ENCODE measurements around the gene TRIB2.

Gene TRIB2

DNA sequence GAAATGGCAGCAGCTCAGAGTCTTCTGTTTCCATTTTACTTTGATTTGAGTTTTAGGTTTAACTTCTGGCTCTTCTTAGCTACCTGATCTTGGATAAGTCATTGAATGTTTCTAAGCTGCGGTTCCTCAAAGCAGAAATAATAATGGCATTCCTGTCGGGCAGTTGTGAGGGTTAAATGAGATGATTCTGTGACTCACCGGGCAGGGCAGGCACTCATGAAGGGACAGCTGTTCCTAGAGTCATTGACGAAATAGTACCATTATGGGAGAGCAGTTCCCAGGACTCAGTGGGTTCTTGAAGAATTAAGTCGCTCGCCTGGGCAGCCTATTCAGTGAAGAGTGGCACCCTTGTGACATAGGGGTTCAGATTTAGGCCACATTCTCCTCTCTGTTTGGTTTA, 10.3 kb downstream of the TRIB2 start:
- H3K27ac ChIP-seq (ENCODE audit: insufficient read depth, low read depth, low read length, poor library complexity, severe bottlenecking), result no peak overlapping the region
- H3K36me3 ChIP-seq (ENCODE audit: control insufficient read depth, insufficient read depth, low read length), result peaks cover 72% of the 10 kb centered on the region
- peaks cover 19% of the 10 kb centered on the region for H3K4me1 ChIP-seq (ENCODE audit: control insufficient read depth, insufficient read depth, low read length)
- WGBS, 2 experiments, result 96 to 98% methylated on average over 6 of the region's 6 CpGs
- H3K9me3 ChIP-seq (ENCODE audit: control insufficient read depth, low read length), result no peaks in the 10 kb centered on the region
- H3K4me3 ChIP-seq (ENCODE audit: insufficient read depth, low read depth, low read length), result no peak overlapping the region
- H3K27me3 ChIP-seq (ENCODE audit: control insufficient read depth, insufficient read depth, low read length, poor library complexity, severe bottlenecking), result no peaks in the 10 kb centered on the region

DNA sequence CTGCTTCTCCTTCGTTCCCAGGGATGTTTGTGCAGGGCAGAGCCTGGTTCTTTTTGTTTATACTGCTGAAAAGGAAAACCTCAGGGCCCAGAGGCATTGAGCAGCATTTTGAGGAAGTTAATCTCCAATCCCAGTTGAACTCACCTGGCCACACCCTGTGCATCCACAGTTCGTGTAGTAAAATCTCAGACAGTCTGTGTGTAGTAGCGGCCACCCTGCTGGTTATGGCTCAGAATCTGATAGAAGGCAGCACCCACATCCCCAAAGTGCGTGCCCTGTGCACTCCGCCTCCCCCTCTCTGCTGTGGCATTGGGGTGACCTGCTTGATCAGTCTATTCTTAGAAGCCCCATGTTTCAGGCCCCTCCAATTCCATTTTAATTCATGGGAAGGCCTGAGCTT, 10.9 kb downstream of the TRIB2 start:
- Histone ChIP-seq H3K4me1 (ENCODE audit: control insufficient read depth, insufficient read depth, low read length) (peaks cover 14% of the 10 kb centered on the region), H3K36me3 (ENCODE audit: control insufficient read depth, insufficient read depth, low read length) (peaks cover 72% of the 10 kb centered on the region), H3K9me3 (ENCODE audit: control insufficient read depth, low read length) (no peaks in the 10 kb centered on the region), H3K4me3 (ENCODE audit: insufficient read depth, low read depth, low read length) (no peak overlapping the region), H3K27ac (ENCODE audit: insufficient read depth, low read depth, low read length, poor library complexity, severe bottlenecking) (no peak overlapping the region), H3K27me3 (ENCODE audit: control insufficient read depth, insufficient read depth, low read length, poor library complexity, severe bottlenecking) (no peaks in the 10 kb centered on the region)
- 95 to 96% methylated on average over 5 of the region's 5 CpGs for WGBS, 2 experiments

DNA sequence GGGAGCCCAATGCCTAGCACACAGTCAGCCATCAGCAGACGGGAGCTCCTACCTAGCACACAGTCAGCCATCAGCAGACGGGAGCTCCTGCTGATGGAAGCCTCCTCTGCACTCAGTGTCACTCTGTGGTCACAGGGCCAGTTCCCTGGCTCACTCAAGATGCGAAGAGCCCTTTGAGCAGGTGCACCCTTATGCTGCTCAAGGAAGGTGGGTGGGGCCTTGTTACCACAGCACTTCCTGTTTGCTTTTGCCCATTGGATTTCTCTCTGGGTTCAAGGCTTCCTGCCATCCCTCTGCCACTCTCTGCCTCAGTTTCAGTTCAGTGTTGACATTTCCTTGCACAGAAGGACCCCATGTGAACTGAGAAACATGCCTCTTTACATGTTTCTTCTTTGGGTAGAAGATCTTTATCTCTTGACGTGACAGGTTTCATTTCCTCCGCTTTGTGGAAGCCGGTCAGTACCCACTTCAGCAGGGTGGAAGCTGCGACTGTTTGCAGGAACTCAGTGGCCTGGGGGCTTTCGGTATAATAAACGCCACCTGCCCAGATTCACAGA, 11.6 kb downstream of the TRIB2 start:
- no peak overlapping the region for H3K27ac ChIP-seq (ENCODE audit: insufficient read depth, low read depth, low read length, poor library complexity, severe bottlenecking)
- peaks cover 14% of the 10 kb centered on the region for H3K4me1 ChIP-seq (ENCODE audit: control insufficient read depth, insufficient read depth, low read length)
- peaks cover 72% of the 10 kb centered on the region for H3K36me3 ChIP-seq (ENCODE audit: control insufficient read depth, insufficient read depth, low read length)
- H3K9me3 ChIP-seq (ENCODE audit: control insufficient read depth, low read length), result no peaks in the 10 kb centered on the region
- WGBS, 2 experiments, result 91 to 96% methylated on average over 9 of the region's 9 CpGs
- H3K4me3 ChIP-seq (ENCODE audit: insufficient read depth, low read depth, low read length), result no peak overlapping the region
- H3K27me3 ChIP-seq (ENCODE audit: control insufficient read depth, insufficient read depth, low read length, poor library complexity, severe bottlenecking), result no peaks in the 10 kb centered on the region

DNA sequence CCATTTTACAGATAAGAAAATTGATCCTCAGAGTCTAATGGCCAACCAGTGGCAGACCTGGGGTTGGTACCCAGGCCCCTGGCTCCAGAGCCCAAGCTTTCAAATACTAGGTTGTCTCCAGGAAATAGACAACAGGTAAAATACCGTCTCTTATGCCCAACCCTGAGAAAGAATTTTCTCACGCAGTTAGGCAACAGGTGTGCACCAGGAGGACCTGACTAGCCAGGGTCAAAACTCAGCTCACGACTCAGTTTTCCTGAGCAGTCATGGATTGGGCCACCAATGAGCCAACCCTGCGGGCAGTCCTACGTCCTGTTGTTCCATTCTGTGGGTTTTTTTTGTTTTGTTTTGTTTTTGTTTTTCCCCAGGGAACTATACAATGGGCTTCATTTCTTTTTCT, 13.5 kb downstream of the TRIB2 start:
- 87 to 91% methylated on average over 4 to 5 of the region's 5 CpGs for WGBS, 2 experiments
- H3K36me3 ChIP-seq (ENCODE audit: control insufficient read depth, insufficient read depth, low read length), result peaks cover 57% of the 10 kb centered on the region

DNA sequence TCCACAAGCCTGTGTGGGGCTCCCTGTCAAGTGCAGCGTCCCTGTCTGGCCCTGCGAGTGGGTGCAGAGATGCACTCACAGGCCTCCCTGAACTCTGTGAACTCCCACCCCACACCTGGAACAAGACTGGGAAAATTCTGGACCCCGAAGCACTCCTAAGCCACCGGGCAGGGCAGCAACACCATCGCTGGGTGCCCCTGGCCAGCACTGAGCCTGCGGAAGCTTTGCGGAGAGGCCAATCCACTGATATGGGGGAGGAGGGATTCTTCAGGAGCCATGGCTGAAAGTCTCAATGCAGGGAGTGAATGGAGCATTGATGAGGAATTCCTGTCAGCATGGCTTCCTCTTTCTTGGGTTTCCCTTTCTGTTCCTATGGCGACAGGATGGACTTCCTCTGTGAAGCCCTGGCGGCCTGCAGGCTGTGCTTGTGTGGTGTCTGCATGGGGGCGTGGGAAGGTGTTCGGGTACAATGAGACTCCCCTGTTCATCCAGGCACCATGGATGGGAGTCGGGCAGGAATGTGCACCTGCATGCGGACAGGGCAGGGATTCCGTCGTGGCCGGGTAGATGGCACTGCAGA, 15.1 kb downstream of the TRIB2 start:
- no peak overlapping the region for H3K4me3 ChIP-seq (ENCODE audit: insufficient read depth, low read depth, low read length)
- no peak overlapping the region for H3K27ac ChIP-seq (ENCODE audit: insufficient read depth, low read depth, low read length, poor library complexity, severe bottlenecking)
- no peaks in the 10 kb centered on the region for H3K9me3 ChIP-seq (ENCODE audit: control insufficient read depth, low read length)
- H3K27me3 ChIP-seq (ENCODE audit: control insufficient read depth, insufficient read depth, low read length, poor library complexity, severe bottlenecking), result no peaks in the 10 kb centered on the region
- H3K36me3 ChIP-seq (ENCODE audit: control insufficient read depth, insufficient read depth, low read length), result peaks cover 43% of the 10 kb centered on the region
- 92 to 94% methylated on average over 15 to 16 of the region's 16 CpGs for WGBS, 2 experiments
- H3K4me1 ChIP-seq (ENCODE audit: control insufficient read depth, insufficient read depth, low read length), result peaks cover 14% of the 10 kb centered on the region

More for the DNA sequence above, 13.5 kb downstream of the TRIB2 start:
- H3K4me1 ChIP-seq (ENCODE audit: control insufficient read depth, insufficient read depth, low read length), result peaks cover 14% of the 10 kb centered on the region
- no peaks in the 10 kb centered on the region for H3K27me3 ChIP-seq (ENCODE audit: control insufficient read depth, insufficient read depth, low read length, poor library complexity, severe bottlenecking)
- no peaks in the 10 kb centered on the region for H3K9me3 ChIP-seq (ENCODE audit: control insufficient read depth, low read length)
- no peak overlapping the region for H3K4me3 ChIP-seq (ENCODE audit: insufficient read depth, low read depth, low read length)
- no peak overlapping the region for H3K27ac ChIP-seq (ENCODE audit: insufficient read depth, low read depth, low read length, poor library complexity, severe bottlenecking)

DNA sequence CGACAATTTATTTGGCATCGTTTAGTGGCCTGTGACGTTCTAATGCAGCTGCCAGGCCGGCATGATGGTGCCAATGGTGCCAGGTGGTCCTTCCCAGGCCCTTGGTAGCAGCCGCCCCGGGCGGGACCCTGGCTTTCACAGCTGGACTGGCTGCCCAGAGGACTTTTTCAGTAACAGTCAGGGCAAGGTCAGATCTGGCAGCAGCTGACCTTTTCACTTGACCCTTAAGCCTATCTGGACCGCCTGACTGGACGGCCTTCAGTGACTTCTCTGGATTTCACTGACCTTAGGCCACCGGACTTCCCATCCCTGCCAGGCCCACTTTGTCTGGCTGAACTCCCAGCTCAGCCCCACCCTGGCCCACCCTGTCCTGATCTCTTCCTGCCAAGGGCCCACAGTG, 15.9 kb downstream of the TRIB2 start:
- Histone ChIP-seq H3K4me3 (ENCODE audit: insufficient read depth, low read depth, low read length) (no peak overlapping the region), H3K27ac (ENCODE audit: insufficient read depth, low read depth, low read length, poor library complexity, severe bottlenecking) (no peak overlapping the region), H3K9me3 (ENCODE audit: control insufficient read depth, low read length) (no peaks in the 10 kb centered on the region), H3K4me1 (ENCODE audit: control insufficient read depth, insufficient read depth, low read length) (peaks cover 14% of the 10 kb centered on the region), H3K27me3 (ENCODE audit: control insufficient read depth, insufficient read depth, low read length, poor library complexity, severe bottlenecking) (no peaks in the 10 kb centered on the region), H3K36me3 (ENCODE audit: control insufficient read depth, insufficient read depth, low read length) (peaks cover 35% of the 10 kb centered on the region)
- 94 to 96% methylated on average over 10 of the region's 10 CpGs for WGBS, 2 experiments

DNA sequence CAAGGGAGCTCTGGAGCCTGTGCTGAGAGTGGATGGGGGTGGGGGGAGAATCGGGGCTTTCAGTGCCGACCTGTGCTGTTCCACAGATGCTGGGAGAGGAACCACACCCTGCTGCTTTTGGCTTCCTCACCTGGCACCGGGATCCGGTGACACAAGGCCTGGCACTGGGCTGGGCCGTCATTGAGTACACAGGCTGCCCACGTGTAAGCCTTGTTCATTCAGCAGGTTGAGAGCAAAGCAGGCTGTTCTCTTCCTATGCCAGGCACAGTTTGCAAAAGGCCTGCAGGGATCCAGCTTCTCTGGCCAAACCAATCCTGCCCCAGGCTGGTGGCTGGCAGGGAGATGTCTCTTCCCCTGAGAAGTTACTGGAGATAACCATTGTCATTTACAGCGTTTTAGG, 17.1 kb downstream of the TRIB2 start:
- Histone ChIP-seq H3K27ac (ENCODE audit: insufficient read depth, low read depth, low read length, poor library complexity, severe bottlenecking) (no peak overlapping the region), H3K27me3 (ENCODE audit: control insufficient read depth, insufficient read depth, low read length, poor library complexity, severe bottlenecking) (no peaks in the 10 kb centered on the region), H3K36me3 (ENCODE audit: control insufficient read depth, insufficient read depth, low read length) (peaks cover 24% of the 10 kb centered on the region), H3K4me1 (ENCODE audit: control insufficient read depth, insufficient read depth, low read length) (peaks cover 14% of the 10 kb centered on the region), H3K9me3 (ENCODE audit: control insufficient read depth, low read length) (no peaks in the 10 kb centered on the region), H3K4me3 (ENCODE audit: insufficient read depth, low read depth, low read length) (no peak overlapping the region)
- WGBS, 2 experiments, result 93 to 95% methylated on average over 7 of the region's 7 CpGs

DNA sequence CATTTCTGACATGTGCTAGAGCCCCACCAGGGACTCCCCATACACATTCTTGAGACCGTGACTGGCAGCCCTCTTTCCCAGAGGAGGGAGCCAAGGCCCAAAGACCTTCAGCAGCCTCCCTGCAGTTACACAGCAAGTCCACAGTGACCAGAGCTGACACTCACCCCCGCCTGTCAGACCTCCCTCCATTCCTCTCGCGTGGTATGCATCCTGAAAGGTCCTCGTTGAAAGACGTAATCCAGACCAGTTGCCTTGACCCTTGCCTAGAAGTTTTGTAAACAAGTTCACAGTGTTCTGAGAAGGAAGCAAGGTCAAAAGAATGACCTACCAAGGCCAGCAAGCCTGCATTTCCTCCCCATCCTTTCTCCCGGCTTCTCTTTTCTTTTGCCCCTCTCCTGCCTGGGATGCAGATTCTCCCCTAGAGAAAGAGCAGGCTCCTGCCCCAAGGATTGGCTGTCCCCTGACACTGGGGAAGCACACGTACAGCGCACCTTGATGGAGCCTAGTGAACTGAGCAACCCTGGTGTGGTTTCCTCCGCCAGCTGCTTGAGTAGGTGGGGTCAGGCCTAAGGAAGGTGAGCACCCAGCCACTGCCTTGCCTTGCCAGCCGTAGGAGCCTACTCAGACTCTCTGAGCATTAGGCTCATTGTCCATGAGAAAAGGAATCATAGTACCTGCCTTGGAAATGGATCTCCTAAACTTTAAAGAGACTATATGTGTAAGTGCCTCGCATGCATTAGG, 18.3 kb downstream of the TRIB2 start:
- Histone ChIP-seq H3K4me3 (ENCODE audit: insufficient read depth, low read depth, low read length) (no peak overlapping the region), H3K27ac (ENCODE audit: insufficient read depth, low read depth, low read length, poor library complexity, severe bottlenecking) (no peak overlapping the region), H3K9me3 (ENCODE audit: control insufficient read depth, low read length) (no peaks in the 10 kb centered on the region), H3K27me3 (ENCODE audit: control insufficient read depth, insufficient read depth, low read length, poor library complexity, severe bottlenecking) (no peaks in the 10 kb centered on the region), H3K4me1 (ENCODE audit: control insufficient read depth, insufficient read depth, low read length) (peaks cover 13% of the 10 kb centered on the region), H3K36me3 (ENCODE audit: control insufficient read depth, insufficient read depth, low read length) (peaks cover 11% of the 10 kb centered on the region)
- WGBS, 2 experiments, result 90 to 94% methylated on average over 12 of the region's 12 CpGs

DNA sequence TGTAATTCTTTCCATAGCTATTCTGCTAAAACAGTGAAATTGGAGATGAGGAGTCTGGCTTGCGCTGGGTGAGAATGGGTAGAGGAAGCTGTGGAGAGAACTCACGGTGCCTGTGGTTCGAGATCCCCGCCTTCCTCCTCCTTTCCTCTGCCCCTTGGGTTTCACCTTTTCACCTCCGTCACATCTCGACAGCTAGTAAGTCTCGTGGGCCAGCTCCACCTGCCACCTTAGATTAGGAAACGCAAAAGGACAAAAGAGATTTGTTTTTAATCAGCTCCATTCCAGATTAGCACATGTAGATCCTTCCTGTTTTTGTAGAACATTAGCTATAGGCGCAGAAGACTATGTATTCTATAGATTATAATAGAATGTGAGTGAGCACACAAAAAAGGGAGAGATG, 20.6 kb downstream of the TRIB2 start:
- Histone ChIP-seq H3K36me3 (ENCODE audit: control insufficient read depth, insufficient read depth, low read length) (peaks cover 24% of the 10 kb centered on the region), H3K4me3 (ENCODE audit: insufficient read depth, low read depth, low read length) (no peak overlapping the region), H3K9me3 (ENCODE audit: control insufficient read depth, low read length) (no peaks in the 10 kb centered on the region), H3K27me3 (ENCODE audit: control insufficient read depth, insufficient read depth, low read length, poor library complexity, severe bottlenecking) (no peaks in the 10 kb centered on the region), H3K27ac (ENCODE audit: insufficient read depth, low read depth, low read length, poor library complexity, severe bottlenecking) (no peak overlapping the region), H3K4me1 (ENCODE audit: control insufficient read depth, insufficient read depth, low read length) (no peaks in the 10 kb centered on the region)
- 91 to 97% methylated on average over 9 of the region's 9 CpGs for WGBS, 2 experiments

DNA sequence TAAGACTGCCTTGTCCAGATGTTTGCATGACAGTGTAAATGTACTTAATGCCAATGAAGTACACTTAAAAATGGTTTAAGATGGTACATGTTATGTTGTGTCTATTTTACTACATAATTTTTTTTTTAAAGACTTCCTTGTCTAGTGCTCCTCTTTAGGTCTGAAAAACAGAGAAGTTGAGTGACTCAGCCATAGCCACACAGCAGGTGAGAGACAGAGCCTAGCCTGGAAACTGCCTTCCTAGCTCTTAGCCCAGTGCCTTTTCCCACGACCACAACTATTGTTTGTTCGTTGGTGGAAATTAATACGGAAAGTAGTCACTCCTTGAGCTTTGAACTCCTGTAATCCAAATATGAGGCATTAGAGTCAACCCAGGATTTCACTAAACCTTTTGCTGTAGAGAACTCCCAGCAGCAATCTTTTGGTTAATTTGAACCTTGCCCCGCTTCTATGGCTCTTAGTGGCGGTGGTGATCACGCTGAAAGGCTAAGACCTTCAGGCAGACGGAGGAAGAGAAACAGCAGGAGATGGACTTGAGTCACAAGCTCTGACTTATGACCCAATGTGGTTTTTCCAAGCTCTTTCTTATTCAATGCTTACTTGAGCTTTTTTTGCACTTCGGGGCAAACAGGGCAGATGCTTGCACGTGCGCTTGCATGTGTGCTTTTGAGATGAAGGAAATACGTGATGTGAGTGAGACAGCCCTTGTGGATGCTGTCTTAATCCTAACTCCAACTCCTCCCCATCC, 21.2 kb downstream of the TRIB2 start:
- WGBS, 2 experiments, result 94% methylated on average over 7 to 11 of the region's 11 CpGs
- H3K27ac ChIP-seq (ENCODE audit: insufficient read depth, low read depth, low read length, poor library complexity, severe bottlenecking), result no peak overlapping the region

More for the DNA sequence above, 21.2 kb downstream of the TRIB2 start:
- Histone ChIP-seq H3K27me3 (ENCODE audit: control insufficient read depth, insufficient read depth, low read length, poor library complexity, severe bottlenecking) (no peaks in the 10 kb centered on the region), H3K4me1 (ENCODE audit: control insufficient read depth, insufficient read depth, low read length) (no peaks in the 10 kb centered on the region), H3K4me3 (ENCODE audit: insufficient read depth, low read depth, low read length) (no peak overlapping the region), H3K36me3 (ENCODE audit: control insufficient read depth, insufficient read depth, low read length) (peaks cover 28% of the 10 kb centered on the region), H3K9me3 (ENCODE audit: control insufficient read depth, low read length) (no peaks in the 10 kb centered on the region)

Measured in ectodermal cell (in vitro differentiated cells).